NCI-H128 (cell line): ENCODE results near the gene UGT1A6.
"Not testable (repeated sequence)": the region's sequence is repeated elsewhere in the genome, so short reads cannot be mapped to it uniquely, and the experiment has no call there.

ENCODE experiments used
- DNase-seq: peaks from one replicate; lab custom pipeline; 2025; ENCODE audit not compliant: unreplicated experiment; lab: John Stamatoyannopoulos, UW

Gene UGT1A6

DNA sequence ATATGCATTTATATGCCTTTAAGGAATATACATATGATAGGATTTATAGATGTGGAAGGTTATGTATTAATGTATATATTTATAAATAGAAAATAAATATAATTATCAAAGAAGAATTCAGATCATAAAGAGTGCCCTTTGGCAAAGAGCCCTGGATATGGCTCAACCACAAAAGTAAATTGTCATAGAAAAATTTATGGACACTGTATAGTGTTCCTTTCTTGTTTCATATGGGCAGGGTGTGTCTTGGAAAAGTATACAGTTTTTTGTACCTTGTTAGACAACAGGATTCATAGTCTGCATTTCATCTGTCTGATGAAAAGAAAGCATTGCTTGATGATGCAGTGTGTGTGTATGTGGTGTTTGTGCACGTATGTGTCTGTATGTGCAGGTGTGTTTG, 8.1 kb upstream of the UGT1A6 start:
- no peak for DNase-seq

DNA sequence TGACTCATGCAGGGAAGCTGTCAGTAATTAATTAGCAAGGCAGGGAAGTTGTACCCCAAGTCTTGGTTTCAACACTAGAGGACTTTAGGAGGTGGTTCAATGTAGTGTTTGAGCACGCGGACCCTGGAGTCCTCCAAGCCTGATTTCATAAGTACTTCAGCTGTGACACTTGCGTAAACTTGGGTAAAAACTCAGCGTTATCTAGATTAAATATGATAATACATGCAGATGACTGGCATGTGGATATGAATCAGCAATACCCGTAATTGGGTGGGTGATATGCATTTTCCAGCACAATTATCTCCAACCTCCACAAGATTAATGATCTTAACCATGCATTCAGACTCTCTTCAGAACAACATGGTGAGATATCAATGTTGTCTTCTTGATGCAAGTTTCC, 5.8 kb upstream of the UGT1A6 start:
- DNase-seq = no peak

GRCh38 chr2:233688341-233688740, 4.3 kb upstream of the UGT1A6 start:
- no peak for DNase-seq

DNA sequence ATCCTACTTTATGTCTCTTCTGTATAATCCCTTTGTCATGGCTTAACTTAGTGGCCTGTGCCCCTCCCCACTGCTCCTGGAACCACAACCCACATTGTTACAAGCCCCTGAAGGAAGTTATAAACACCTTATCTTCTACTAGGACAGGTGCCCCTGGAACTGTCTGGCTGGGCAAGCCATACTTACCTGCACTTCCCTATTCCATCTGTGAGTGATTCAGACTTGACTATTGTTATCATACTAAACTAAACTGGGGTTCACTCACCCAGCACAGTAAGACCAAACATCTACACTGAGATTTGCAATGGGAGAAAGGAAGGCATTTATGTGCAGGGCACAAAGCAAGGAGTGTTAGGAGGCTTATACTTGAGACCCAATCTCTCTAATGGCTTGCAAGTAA, 3.7 kb upstream of the UGT1A6 start:
- no peak for DNase-seq

DNA sequence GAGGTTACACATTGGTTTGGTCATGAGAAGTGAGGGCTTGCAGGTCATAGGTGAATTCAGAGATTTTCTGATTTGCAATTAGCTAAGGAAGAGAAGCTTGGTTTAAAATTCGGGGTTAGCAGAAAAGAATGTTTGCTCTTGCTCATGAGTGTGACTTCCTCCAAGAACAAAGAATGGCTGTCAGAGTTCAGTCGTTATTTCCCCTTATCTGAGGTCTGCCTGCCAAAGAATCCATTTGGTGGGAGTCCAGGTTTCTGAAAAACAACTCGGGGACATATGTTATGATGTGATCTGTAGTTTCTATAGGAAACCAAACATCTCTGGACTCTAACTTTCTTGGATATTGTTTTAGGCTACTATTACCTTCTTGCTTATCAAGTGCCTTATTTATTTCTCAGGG, 3.2 kb upstream of the UGT1A6 start:
- DNase-seq = no peak

GRCh38 chr2:233690444-233690843, 2.2 kb upstream of the UGT1A6 start:
- no peak for DNase-seq

DNA sequence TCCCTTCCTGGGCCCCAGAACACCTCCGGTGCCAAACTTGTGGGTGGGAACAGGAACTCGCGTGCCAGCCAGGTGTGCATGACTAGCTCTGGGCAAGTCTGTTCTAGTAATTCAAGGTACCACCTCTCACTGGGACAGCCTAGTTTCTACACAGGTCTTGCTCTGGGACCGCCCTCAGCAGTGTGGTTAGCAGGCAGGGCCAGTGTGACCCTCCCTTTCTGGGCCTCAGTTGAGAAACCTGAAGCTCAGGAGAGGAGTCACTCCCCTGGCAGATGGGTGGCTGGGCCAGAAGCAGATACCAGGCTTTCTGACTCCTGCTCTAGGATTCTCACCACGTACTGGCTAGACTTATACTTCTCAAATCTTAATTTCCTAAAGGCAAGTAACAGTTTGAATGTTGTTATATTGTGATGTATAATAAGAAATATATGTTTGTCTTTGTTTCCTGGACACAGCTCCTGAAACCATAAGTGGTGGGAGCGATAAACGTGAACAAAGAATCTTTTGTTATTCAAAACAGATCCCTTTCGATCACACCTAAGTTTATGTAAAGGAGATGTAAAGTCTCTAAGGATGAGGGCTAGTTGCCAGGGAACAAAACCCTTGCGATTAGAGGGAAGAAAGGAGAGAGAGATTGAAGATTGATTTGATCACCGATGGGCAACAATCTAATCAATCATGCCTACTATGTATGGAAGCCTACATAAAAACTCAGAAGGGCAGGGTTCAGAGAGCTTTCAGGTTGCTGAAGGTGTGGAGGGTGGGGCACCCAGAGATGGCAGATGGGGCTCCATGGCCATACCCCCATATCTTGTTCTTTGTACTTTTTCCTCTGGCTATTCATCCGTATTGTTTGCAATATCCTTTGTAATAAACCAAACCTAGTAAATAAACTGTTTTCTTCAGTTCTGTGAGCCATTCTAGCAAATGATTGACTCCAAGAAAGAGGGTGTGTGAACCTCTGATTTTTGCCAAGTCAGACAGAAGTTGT, 952 bp upstream of the UGT1A6 start:
- DNase-seq = no peak

GRCh38 chr2:233693963-233694362, 1.3 kb downstream of the UGT1A6 start:
- no peak for DNase-seq

- no peak for DNase-seq
Measured at GRCh38 chr2:233698740-233699139, 6.0 kb downstream of the UGT1A6 start.

GRCh38 chr2:233699424-233700027, 6.8 kb downstream of the UGT1A6 start:
- no peak for DNase-seq

DNA sequence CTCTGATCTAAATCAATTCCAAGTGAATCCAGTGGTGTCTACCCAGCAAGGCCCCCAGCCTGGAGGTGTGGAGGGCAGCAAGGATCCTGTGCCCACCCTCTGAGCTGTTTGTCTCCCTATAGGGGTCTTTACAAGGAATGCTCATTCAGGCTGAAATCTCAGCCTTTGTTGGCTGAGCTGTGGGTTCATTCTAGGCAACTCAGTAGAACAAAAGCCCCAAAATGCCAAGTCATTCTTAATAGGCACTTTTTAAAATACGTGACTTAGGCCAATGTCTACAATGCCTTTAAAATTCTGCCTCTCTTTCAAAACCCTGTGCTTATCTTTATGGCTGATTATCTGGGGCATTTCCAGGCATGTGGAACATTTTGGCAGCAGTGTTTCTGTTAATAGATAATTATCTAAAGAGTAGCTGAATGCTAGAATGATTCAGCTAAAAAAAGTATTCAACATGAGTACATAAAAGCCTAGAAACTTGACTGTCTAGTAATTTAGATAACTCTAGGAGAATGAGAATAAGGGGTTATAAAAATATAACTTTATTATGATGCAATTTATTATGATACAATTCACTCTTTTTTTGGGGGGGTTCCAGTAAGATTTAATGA, 7.4 kb downstream of the UGT1A6 start:
- DNase-seq = no peak

DNA sequence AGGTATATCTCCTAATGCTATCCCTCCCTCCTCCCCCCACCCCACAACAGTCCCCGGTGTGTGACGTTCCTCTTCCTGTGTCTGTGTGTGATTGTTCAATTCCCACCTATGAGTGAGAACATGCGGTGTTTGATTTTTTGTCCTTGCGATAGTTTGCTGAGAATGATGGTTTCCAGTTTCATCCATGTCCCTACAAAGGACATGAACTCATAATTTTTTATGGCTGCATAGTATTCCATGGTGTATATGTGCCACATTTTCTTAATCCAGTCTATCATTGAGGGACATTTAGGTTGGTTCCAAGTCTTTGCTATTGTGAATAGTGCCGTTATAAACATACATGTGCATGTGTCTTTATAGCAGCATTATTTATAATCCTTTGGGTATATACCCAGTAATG, 8.2 kb downstream of the UGT1A6 start:
- not testable (repeated sequence) for DNase-seq

DNA sequence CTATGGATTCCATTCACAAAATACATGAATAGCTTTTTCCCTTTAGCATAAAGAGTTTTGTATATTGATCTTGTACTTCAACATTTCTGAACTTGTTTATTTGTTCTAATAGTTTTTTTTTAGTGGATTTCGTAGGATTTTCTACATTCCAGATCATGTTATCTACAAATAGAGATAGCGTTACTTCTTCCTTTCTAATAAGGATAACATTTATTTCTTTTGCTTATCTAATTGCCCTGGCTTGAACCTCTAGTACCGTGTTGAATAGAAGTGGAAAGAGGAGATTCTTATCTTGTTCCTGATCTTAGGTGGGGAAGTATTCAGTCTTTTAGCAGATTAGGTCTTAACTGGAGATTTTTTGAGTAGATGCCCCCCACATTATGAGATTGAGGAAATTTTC, 9.5 kb downstream of the UGT1A6 start:
- no peak for DNase-seq

GRCh38 chr2:233705911-233706506, 13.3 kb downstream of the UGT1A6 start:
- DNase-seq = no peak

GRCh38 chr2:233706720-233707119, 14.0 kb downstream of the UGT1A6 start:
- DNase-seq = no peak

DNA sequence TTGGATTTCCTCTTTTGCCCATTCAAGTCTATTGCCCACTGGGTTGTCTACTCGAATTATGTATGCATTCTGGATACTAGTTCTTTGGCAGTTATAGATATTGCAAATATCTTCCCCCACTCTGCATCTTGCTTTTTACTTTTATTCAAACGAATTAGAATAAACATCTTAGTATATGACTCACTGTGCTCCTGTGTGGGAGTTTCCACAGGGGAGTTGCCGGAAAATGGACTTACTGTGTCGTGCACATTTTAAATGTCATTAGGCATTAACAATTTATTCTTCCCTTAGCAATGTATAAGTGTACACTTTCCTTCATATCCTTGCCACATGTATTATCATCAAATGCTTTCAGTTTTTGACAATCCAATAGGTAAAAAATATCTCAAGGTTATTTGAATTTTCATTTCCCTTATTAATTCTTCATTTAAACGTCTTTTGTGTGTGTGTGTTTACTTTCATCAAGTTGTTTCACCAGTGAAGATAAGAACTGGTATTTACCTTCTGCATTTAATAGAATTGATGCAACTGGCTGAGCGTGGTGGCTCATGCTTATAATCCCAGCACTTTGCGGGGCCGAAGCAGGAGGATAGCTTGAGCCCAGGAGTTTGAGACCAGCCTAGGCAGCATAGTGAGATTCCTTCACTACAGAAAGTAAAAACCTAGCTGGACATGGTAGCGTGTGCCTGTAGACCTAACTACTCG, 15.4 kb downstream of the UGT1A6 start:
- no peak for DNase-seq

DNA sequence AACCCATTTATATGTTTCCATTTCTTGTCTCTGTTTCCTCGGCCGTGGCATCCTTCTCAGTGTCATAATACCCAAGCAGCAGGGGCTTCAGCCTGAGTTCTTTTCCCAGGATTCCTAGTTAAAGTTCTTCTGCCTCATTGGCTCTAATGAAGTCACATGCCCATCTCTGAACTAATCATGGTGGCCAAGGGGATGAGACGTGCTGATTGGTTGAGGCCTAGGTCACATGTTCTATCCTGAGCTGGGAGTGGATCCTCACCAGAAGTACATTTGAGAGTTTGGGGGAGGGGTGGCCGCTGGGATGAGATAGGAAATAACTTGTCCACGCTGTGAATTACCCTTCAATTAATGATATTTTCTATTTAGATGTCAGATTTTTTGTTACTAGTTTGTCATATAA, 16.3 kb downstream of the UGT1A6 start:
- DNase-seq = no peak

DNA sequence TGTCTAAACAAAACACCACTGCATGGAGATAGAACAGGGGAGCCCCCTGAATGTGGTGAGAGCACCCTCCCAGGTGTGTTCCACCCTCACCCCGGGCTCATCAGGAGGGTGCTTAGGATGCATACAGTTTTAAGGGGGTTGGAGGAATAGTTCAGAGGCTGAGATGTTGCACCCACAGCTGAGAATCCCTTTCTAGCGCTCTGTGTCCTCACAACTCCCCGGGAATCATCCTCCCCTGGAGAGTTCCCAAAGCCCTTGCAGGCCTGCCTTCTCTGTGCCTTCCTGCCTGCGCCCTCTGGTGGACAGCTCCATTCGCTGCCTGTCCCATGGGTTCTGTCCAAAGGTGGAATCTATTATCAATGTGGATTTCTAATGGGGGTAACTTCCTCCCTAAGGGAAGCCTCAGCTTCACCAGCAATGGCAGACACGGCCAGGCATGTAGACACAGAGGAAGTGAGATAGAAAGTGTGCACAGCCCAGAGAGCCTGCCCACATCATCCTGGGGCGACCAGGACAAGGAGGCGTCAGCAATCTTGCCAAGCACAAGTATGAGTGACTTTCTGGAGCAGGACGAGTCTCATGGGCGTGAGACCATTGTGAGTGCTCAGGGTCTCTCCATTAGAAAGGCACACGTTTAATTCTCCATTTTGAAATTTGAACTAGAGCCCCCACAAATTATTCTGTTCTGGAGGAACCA, 18.8 kb downstream of the UGT1A6 start:
- DNase-seq = peak; percentile 3

DNA sequence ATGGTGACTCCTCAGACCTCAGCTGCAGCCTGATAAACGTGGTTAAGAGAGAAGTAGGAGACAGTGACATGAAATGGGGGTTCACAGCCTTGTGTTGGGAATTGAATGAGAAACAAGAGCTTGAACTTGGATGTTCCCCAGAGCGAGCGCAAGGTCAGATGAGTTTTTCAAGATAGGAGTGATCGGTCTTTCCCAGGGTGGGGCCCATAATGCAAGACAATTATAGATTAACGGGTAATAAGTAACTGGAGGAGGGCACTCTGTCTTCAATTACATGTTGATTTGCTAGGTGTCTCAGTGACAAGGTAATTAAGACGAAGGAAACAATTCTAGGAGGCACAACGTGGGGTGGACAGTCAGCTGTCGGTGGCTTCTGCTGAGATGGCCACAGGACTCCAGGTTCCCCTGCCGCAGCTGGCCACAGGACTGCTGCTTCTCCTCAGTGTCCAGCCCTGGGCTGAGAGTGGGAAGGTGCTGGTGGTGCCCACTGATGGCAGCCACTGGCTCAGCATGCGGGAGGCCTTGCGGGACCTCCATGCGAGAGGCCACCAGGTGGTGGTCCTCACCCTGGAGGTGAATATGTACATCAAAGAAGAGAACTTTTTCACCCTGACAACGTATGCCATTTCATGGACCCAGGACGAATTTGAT, 20.0 kb downstream of the UGT1A6 start, which contains the start of gene UGT1A5:
Gene UGT1A5, plus strand, starts transcription at position 297 of the 651 bp plus-strand sequence. Its CDS starts 85 bp downstream, at position 382.
- DNase-seq = no peak

GRCh38 chr2:233713262-233713615, 20.5 kb downstream of the UGT1A6 start:
- DNase-seq = no peak
